ENCODE data around the gene CYP27B1. TPM values are rescaled to one million over a fixed set of nuclear protein-coding genes. Genes with fewer than 3 reads are reported as not detected.

CYP27B1 gene
- total and polyA plus RNA-seq, 2 donors (not counting 3 experiments of a cell fraction or from before 2014, with no cell fraction given) = 0.62 to 2.7 TPM

GRCh38 chr12:57760347-57760982 is 6.4 kb downstream of the CYP27B1 start:
- DNase-seq (ENCODE audit: low read depth, low spot score) (no peak), FAIRE-seq (no peak)
- Histone ChIP-seq H3K4me1 (ENCODE audit: control insufficient read depth, extremely low read depth, insufficient read depth, low read length) (peaks cover 12% of the 10 kb centered on the region), H3K27ac (ENCODE audit: insufficient read depth, low read depth, low read length) (no peak overlapping the region), H3K27me3 (ENCODE audit: control insufficient read depth in 2 of 2, insufficient read depth in 2 of 2, low read length in 2 of 2) (peaks cover 32 to 38% of the 10 kb centered on the region in 2 experiments), H3K36me3 (ENCODE audit: control insufficient read depth in 2 of 2, extremely low read depth in 1 of 2, insufficient read depth in 2 of 2, low read length in 2 of 2) (no peaks in the 10 kb centered on the region), H3K9me3 (replicated peaks; ENCODE audit: control insufficient read depth, insufficient read depth, low read length) (no peaks in the 10 kb centered on the region), H3K4me3 (replicated peaks in 1 of 3; ENCODE audit: insufficient read depth in 1 of 3, low read depth in 1 of 3, low read length in 3 of 3) (no peak overlapping the region), H3K9ac (replicated peaks; ENCODE audit: extremely low read depth, insufficient read depth, low read length) (no peak overlapping the region), H4K20me1 (replicated peaks; ENCODE audit: control insufficient read depth, extremely low read depth, insufficient read depth, low read length) (no peaks in the 10 kb centered on the region), H2AFZ (ENCODE audit: low read depth, low read length) (no peak overlapping the region), H3K9me1 (replicated peaks; ENCODE audit: control insufficient read depth, extremely low read depth, insufficient read depth, low read length) (no peaks in the 10 kb centered on the region), H3K4me2 (ENCODE audit: insufficient read depth, low read length) (no peak overlapping the region), H3K79me2 (ENCODE audit: control insufficient read depth, insufficient read depth, low read length) (no peaks in the 10 kb centered on the region)
- dilution Hi-C loops (cut with MboI; ENCODE audit: extremely low pct_ligation_motif_present, low sequenced_read_pairs) = no loop called here
- TF ChIP-seq POLR2AphosphoS5 (IDR thresholded peaks at IDR 0.05; ENCODE audit: insufficient read depth, low read depth, low read length) (no peak), POLR2A (IDR thresholded peaks at IDR 0.05; ENCODE audit: low read depth, low read length) (no peak), MAX (IDR thresholded peaks at IDR 0.05; ENCODE audit: insufficient read depth, insufficient read length) (no peak), JUN (IDR thresholded peaks at IDR 0.05; ENCODE audit: borderline replicate concordance, insufficient read depth, insufficient read length, low read depth) (no peak), EZH2 (IDR thresholded peaks at IDR 0.05; ENCODE audit: borderline replicate concordance, low read depth, low read length, severe bottlenecking) (peak; percentile 49), FOS (IDR thresholded peaks at IDR 0.05; ENCODE audit: borderline replicate concordance, insufficient read depth, low read length) (no peak)
- TF ChIP-seq, protein P1, sequence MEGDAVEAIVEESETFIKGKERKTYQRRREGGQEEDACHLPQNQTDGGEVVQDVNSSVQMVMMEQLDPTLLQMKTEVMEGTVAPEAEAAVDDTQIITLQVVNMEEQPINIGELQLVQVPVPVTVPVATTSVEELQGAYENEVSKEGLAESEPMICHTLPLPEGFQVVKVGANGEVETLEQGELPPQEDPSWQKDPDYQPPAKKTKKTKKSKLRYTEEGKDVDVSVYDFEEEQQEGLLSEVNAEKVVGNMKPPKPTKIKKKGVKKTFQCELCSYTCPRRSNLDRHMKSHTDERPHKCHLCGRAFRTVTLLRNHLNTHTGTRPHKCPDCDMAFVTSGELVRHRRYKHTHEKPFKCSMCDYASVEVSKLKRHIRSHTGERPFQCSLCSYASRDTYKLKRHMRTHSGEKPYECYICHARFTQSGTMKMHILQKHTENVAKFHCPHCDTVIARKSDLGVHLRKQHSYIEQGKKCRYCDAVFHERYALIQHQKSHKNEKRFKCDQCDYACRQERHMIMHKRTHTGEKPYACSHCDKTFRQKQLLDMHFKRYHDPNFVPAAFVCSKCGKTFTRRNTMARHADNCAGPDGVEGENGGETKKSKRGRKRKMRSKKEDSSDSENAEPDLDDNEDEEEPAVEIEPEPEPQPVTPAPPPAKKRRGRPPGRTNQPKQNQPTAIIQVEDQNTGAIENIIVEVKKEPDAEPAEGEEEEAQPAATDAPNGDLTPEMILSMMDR (IDR thresholded peaks at IDR 0.05; ENCODE audit: extremely low read depth in 1 of 2, insufficient read depth in 1 of 2, low read depth in 1 of 2, low read length in 2 of 2) = no peak
- no TSS peak for BruUV-seq (replicated peaks)
- intact Hi-C loops (cut with micrococcal nuclease) = no loop called here
- POLR2A ChIA-PET = no interaction called here
- CTCF ChIA-PET = interaction anchor here (0.9 to 2.8 kb wide), 4 partner anchors 8 to 63 kb away, joined by 3 to 12 read pairs (median 4); partner anchors contain the start of genes EEF1AKMT3, METTL1 and TSPAN31

All from endothelial cell of umbilical vein (primary cell).